ENCODE data around the gene ALPK3.

ALPK3 gene

DNA sequence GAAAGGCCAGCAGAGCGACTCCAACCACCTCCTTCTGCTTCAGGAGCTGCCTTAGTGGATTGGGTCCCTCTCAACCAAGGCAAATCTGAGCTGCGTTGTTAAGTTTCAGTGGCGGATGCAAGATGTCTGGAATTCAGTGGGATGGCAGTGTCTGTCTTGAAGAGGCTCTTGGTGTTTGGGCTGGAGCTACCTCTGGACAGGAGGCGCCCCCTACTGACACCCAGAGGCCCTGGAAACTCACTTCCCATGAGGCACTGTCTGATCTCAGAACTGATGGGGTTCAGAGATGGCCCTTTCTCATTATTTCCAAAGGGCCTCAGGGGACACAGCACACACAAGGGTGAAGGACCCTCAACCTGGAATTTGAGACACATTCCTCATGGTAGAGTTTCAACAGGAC is 61.3 kb downstream of the ALPK3 start:
- Histone ChIP-seq H3K36me3 (ENCODE audit: control insufficient read depth in 1 of 2, insufficient read depth in 2 of 2, low read length in 2 of 2) (no peaks in the 10 kb centered on the region), H3K9me3 (ENCODE audit: control insufficient read depth in 1 of 2, low read length in 2 of 2) (no peaks in the 10 kb centered on the region), H3K9ac (ENCODE audit: low read depth in 1 of 2, low read length in 2 of 2) (no peak overlapping the region), H3K27me3 (ENCODE audit: control insufficient read depth in 1 of 2, insufficient read depth in 2 of 2, low read length in 2 of 2) (no peaks in the 10 kb centered on the region), H3K4me3 (ENCODE audit: low read depth in 1 of 2, low read length in 2 of 2) (no peak overlapping the region), H3K27ac (ENCODE audit: low read depth, low read length) (no peak overlapping the region), H3K4me1 (ENCODE audit: control insufficient read depth in 1 of 2, insufficient read depth in 2 of 2, low read length in 2 of 2) (no peaks in the 10 kb centered on the region)

DNA sequence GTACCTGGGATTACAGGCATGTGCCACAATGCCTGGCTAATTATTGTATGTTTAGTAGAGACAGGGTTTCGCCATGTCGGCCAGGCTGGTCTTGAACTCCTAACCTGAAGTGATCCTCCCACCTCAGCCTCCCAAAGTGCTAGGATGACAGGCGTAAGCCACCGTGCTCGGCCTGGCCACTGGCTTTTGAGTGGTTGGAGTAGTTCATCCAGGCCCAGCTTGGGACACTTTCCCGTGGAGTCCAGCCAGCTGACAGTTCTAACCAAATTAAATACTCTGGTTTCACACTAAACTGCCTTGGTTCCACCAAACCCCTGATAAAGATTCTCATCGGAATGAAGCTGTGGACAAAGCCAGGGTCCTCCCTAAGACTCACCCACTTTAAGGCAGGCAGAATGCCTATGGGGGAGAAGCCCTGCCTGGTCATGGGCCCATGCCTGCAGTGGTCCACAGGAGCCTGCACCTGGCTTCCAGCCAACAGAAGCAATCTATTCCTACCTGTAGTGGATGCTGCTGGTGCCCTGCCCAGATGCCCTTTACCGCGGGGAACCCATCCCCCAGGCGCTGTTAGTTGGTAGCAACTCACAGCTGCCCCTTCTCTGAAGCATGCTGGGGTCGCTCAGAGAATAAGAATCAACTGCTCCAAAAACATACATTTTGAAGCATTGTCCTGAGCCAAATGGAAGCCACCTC is 62.1 kb downstream of the ALPK3 start:
- H3K27me3 ChIP-seq (ENCODE audit: control insufficient read depth in 1 of 2, insufficient read depth in 2 of 2, low read length in 2 of 2), result no peaks in the 10 kb centered on the region
- H3K9me3 ChIP-seq (ENCODE audit: control insufficient read depth in 1 of 2, low read length in 2 of 2), result no peaks in the 10 kb centered on the region
- H3K36me3 ChIP-seq (ENCODE audit: control insufficient read depth in 1 of 2, insufficient read depth in 2 of 2, low read length in 2 of 2), result no peaks in the 10 kb centered on the region
- H3K9ac ChIP-seq (ENCODE audit: low read depth in 1 of 2, low read length in 2 of 2), result no peak overlapping the region
- no peak overlapping the region for H3K27ac ChIP-seq (ENCODE audit: low read depth, low read length)
- H3K4me3 ChIP-seq (ENCODE audit: low read depth in 1 of 2, low read length in 2 of 2), result no peak overlapping the region
- H3K4me1 ChIP-seq (ENCODE audit: control insufficient read depth in 1 of 2, insufficient read depth in 2 of 2, low read length in 2 of 2), result peaks cover 3 to 6% of the 10 kb centered on the region in 2 donors

DNA sequence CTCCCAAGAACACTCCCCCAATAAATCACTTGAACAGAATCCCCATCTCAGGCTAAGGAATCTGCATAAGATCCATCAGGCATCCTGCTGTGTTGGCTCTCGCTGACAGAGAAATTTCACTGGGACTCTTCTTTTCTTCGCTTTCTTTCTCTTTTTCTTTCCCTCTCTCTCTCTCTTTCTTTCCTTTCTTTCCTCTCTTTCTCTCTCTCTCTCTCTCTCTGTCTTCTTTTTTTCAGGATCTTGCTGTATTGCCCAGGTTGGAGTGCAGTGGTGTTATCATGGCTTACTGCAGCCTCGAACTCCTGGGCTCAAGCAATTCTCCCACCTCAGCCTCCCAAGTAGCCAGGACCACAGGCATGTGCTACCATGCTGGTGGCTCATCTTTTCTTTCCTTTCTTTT is 62.9 kb downstream of the ALPK3 start:
- Histone ChIP-seq H3K9me3 (ENCODE audit: control insufficient read depth in 1 of 2, low read length in 2 of 2) (no peaks in the 10 kb centered on the region), H3K9ac (ENCODE audit: low read depth in 1 of 2, low read length in 2 of 2) (no peak overlapping the region), H3K4me3 (ENCODE audit: low read depth in 1 of 2, low read length in 2 of 2) (no peak overlapping the region)

DNA sequence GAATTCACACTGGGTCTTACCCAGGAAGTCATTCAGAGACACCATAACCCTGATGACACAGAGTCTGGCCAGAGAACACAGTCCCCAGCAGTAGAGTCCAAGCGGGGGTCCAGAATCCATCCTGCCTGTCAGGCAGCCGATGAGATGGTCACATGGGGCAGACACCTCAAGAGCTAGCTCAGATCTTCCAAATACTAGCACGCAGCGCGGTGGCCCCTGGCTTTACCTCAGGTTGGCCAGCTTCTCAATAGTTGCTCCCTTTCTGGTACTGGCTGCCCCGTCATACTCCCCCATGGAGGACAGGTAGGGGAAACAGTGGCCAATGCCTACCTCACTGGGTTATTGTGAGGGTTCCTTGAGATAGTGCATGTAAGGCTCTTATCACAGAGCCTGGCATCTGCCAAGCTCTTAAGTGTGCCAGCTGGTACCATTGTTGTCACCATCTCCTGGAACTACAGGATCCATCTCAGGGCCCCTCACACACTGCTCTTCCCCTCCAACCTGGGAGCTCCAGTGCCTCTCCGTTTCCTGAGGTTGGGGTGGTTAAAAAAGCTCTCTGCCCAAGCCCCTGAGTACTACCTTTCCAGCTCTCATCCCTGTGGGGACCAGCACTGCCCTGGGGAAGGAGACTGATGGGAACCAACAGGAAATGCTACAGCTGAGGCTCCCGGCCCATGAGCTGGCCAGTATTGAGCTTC is 63.8 kb downstream of the ALPK3 start:
- peaks cover 4 to 11% of the 10 kb centered on the region in 2 donors for H3K4me1 ChIP-seq (ENCODE audit: control insufficient read depth in 1 of 2, insufficient read depth in 2 of 2, low read length in 2 of 2)
- no peak overlapping the region for H3K27ac ChIP-seq (ENCODE audit: low read depth, low read length)
- H3K9ac ChIP-seq (ENCODE audit: low read depth in 1 of 2, low read length in 2 of 2), result no peak overlapping the region
- H3K9me3 ChIP-seq (ENCODE audit: control insufficient read depth in 1 of 2, low read length in 2 of 2), result no peaks in the 10 kb centered on the region
- H3K27me3 ChIP-seq (ENCODE audit: control insufficient read depth in 1 of 2, insufficient read depth in 2 of 2, low read length in 2 of 2), result no peaks in the 10 kb centered on the region
- H3K4me3 ChIP-seq (ENCODE audit: low read depth in 1 of 2, low read length in 2 of 2), result no peak overlapping the region
- no peaks in the 10 kb centered on the region for H3K36me3 ChIP-seq (ENCODE audit: control insufficient read depth in 1 of 2, insufficient read depth in 2 of 2, low read length in 2 of 2)

More for the DNA sequence above, 62.9 kb downstream of the ALPK3 start:
- Histone ChIP-seq H3K36me3 (ENCODE audit: control insufficient read depth in 1 of 2, insufficient read depth in 2 of 2, low read length in 2 of 2) (no peaks in the 10 kb centered on the region), H3K27me3 (ENCODE audit: control insufficient read depth in 1 of 2, insufficient read depth in 2 of 2, low read length in 2 of 2) (no peaks in the 10 kb centered on the region), H3K4me1 (ENCODE audit: control insufficient read depth in 1 of 2, insufficient read depth in 2 of 2, low read length in 2 of 2) (peaks cover 4 to 11% of the 10 kb centered on the region in 2 donors), H3K27ac (ENCODE audit: low read depth, low read length) (no peak overlapping the region)

DNA sequence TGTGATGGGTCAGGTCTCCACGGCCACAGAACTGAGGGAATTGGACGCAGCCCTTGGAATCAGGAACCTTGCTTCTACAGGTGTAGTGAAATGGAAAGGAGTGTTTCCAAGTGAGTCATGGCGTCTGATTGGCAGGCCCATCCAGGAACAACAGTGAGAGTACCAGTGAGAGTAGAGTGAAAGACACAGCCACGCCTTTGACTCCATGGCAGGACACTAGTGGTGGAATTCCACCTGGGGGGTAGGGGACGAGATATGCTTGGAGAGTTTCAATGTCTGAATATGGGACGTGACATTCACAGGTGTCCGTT is 64.3 kb downstream of the ALPK3 start:
- Histone ChIP-seq H3K27ac (ENCODE audit: low read depth, low read length) (no peak overlapping the region), H3K4me1 (ENCODE audit: control insufficient read depth in 1 of 2, insufficient read depth in 2 of 2, low read length in 2 of 2) (peaks cover 4 to 11% of the 10 kb centered on the region in 2 donors), H3K9me3 (ENCODE audit: control insufficient read depth in 1 of 2, low read length in 2 of 2) (no peaks in the 10 kb centered on the region), H3K27me3 (ENCODE audit: control insufficient read depth in 1 of 2, insufficient read depth in 2 of 2, low read length in 2 of 2) (no peaks in the 10 kb centered on the region), H3K9ac (ENCODE audit: low read depth in 1 of 2, low read length in 2 of 2) (no peak overlapping the region), H3K36me3 (ENCODE audit: control insufficient read depth in 1 of 2, insufficient read depth in 2 of 2, low read length in 2 of 2) (no peaks in the 10 kb centered on the region), H3K4me3 (ENCODE audit: low read depth in 1 of 2, low read length in 2 of 2) (no peak overlapping the region)

DNA sequence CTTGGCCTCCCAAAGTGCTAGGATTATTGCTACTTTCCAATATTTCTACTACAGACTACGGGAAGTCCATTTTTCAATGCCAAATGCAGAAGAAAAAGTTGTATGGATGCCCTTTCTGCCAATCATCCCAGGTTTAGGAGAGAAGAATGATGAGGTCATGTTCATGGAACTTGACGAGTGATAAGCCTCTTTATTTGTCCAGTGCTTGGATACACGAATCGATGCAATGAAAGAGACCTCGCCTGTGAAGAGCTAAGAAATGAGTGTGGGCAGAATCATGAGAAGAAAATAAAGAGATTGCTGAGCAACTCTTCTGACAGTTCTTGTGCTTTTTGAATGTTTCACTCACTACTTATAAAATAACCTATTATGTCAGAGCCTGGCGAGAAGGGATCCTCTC is 66.3 kb downstream of the ALPK3 start:
- no peaks in the 10 kb centered on the region for H3K36me3 ChIP-seq (ENCODE audit: control insufficient read depth in 1 of 2, insufficient read depth in 2 of 2, low read length in 2 of 2)
- H3K27ac ChIP-seq (ENCODE audit: low read depth, low read length), result no peak overlapping the region
- H3K9ac ChIP-seq (ENCODE audit: low read depth in 1 of 2, low read length in 2 of 2), result no peak overlapping the region
- H3K27me3 ChIP-seq (ENCODE audit: control insufficient read depth in 1 of 2, insufficient read depth in 2 of 2, low read length in 2 of 2), result no peaks in the 10 kb centered on the region
- no peaks in the 10 kb centered on the region for H3K9me3 ChIP-seq (ENCODE audit: control insufficient read depth in 1 of 2, low read length in 2 of 2)
- no peak overlapping the region for H3K4me3 ChIP-seq (ENCODE audit: low read depth in 1 of 2, low read length in 2 of 2)
- peaks cover 10 to 11% of the 10 kb centered on the region in 2 donors for H3K4me1 ChIP-seq (ENCODE audit: control insufficient read depth in 1 of 2, insufficient read depth in 2 of 2, low read length in 2 of 2)

DNA sequence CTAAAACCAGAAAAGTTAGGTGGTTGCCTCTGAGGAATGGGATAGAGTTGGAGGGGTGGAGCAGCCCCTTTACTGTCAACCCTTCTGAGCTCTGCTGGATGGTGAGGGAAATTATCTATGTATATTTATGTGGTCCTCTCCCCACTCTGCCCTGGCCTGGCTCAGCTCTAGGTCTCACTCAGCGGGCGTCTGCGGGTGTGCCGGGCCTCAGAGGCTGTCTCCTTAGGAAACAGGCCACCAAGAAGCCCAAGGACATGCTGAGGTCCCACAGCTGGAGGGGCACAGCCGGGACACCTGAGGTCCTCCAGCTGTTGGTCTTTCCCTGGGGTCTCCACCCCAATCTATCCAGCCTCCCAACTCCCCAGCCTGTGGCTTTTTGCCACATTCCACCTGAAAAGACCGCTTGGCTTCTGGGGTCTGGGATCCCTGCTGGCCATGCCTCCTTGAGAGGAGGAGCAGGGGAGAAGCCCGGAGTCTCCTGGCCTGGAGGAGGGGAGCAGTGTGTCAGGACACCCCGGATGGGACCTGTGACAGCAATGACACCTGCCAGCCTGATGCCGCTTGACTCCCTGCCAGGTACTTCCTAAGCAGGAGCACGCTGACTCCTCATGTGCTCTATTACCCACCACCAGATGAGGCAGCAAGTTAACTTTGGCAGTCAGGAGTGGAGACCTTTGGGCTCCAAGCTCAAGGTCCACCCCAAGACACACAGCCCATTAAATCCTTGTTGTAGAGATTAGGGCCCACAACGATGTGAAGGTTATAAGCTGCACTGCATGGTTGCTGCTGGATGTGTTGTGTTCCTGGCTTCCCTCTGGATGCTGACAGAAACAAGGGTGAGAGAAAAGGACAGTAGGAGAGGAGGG is 67.0 kb downstream of the ALPK3 start, which contains the start of gene SLC28A1:
Gene SLC28A1 (plus strand): TSS at position 747 of the 866 bp plus-strand sequence. CDS start 3,099 bp downstream, outside the sequence.
- Histone ChIP-seq H3K9me3 (ENCODE audit: control insufficient read depth in 1 of 2, low read length in 2 of 2) (no peaks in the 10 kb centered on the region), H3K4me3 (ENCODE audit: low read depth in 1 of 2, low read length in 2 of 2) (peak within 1 kb of the TSS in 1 of 2 donors; percentile 50), H3K4me1 (ENCODE audit: control insufficient read depth in 1 of 2, insufficient read depth in 2 of 2, low read length in 2 of 2) (peaks cover 10 to 11% of the 10 kb centered on the region in 2 donors), H3K9ac (ENCODE audit: low read depth in 1 of 2, low read length in 2 of 2) (no peak within 1 kb of the TSS), H3K27me3 (ENCODE audit: control insufficient read depth in 1 of 2, insufficient read depth in 2 of 2, low read length in 2 of 2) (no peaks in the 10 kb centered on the region), H3K27ac (ENCODE audit: low read depth, low read length) (peak within 1 kb of the TSS; percentile 50), H3K36me3 (ENCODE audit: control insufficient read depth in 1 of 2, insufficient read depth in 2 of 2, low read length in 2 of 2) (no peaks in the 10 kb centered on the region)

DNA sequence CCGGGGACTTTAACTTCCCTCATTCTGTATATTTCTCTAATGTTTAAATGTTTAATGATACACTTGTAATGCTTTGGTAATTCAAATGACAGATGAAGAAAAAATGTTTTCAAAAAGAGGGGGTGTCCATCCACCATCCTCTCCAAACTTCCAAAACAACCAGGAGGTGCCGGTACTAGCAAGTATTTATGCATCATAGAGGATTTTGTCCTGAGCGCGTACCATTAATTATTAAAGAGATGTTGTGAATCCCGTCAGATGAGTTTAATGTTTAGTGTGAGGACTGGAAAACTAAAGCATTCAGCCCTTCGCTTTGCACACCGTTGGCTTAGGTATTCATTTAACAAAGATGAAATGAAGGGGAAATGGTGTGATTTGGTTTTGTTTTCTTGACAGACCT is 68.6 kb downstream of the ALPK3 start:
- H3K4me1 ChIP-seq (ENCODE audit: control insufficient read depth in 1 of 2, insufficient read depth in 2 of 2, low read length in 2 of 2), result peaks cover 17 to 18% of the 10 kb centered on the region in 2 donors
- no peak overlapping the region for H3K9ac ChIP-seq (ENCODE audit: low read depth in 1 of 2, low read length in 2 of 2)
- no peak overlapping the region for H3K27ac ChIP-seq (ENCODE audit: low read depth, low read length)
- no peaks in the 10 kb centered on the region for H3K9me3 ChIP-seq (ENCODE audit: control insufficient read depth in 1 of 2, low read length in 2 of 2)
- no peak overlapping the region for H3K4me3 ChIP-seq (ENCODE audit: low read depth in 1 of 2, low read length in 2 of 2)
- no peaks in the 10 kb centered on the region for H3K27me3 ChIP-seq (ENCODE audit: control insufficient read depth in 1 of 2, insufficient read depth in 2 of 2, low read length in 2 of 2)
- no peaks in the 10 kb centered on the region for H3K36me3 ChIP-seq (ENCODE audit: control insufficient read depth in 1 of 2, insufficient read depth in 2 of 2, low read length in 2 of 2)

DNA sequence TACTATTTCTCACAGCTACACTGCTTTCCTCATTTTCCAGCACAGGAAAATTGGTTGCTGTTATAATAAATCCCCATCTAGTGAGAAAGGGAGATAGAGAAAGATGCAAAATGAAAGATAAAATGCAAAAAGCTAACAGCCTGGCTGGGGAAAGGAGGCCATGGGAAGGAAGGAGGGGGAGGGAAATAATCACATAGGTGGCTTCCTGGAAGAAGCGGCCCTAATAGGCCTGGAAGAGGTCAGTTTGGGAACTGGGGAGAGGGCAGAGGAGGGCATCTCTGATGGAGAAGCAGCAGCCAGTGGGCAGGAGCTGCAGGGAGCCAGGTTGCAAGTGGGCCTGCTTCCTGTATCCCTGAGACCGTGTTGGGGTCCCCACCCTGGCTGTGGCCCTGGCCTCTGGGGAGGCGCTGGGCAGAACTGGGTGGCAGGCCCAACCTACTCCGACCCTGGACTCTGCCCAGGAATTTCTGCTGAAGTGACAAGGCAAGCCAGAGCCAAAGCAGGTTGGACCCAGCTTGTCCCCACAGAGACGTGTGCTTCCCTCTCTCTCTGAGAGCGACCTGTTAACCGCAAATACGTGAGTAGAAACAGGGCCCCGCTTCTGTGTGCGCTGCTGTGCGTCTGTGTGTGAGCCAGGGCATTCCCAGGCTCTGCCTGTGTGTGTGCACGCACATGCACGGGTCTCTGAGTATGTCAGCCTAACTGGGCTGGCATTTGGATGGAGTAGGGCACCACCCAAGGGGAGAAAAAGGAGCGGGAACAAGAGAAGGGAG is 69.2 kb downstream of the ALPK3 start:
- Histone ChIP-seq H3K9me3 (ENCODE audit: control insufficient read depth in 1 of 2, low read length in 2 of 2) (no peaks in the 10 kb centered on the region), H3K27ac (ENCODE audit: low read depth, low read length) (peak overlapping the region; percentile 10), H3K4me1 (ENCODE audit: control insufficient read depth in 1 of 2, insufficient read depth in 2 of 2, low read length in 2 of 2) (peaks cover 18 to 22% of the 10 kb centered on the region in 2 donors), H3K27me3 (ENCODE audit: control insufficient read depth in 1 of 2, insufficient read depth in 2 of 2, low read length in 2 of 2) (no peaks in the 10 kb centered on the region), H3K36me3 (ENCODE audit: control insufficient read depth in 1 of 2, insufficient read depth in 2 of 2, low read length in 2 of 2) (no peaks in the 10 kb centered on the region), H3K9ac (ENCODE audit: low read depth in 1 of 2, low read length in 2 of 2) (peak overlapping the region in 1 of 2 donors; percentile 54), H3K4me3 (ENCODE audit: low read depth in 1 of 2, low read length in 2 of 2) (peak overlapping the region; percentile 49 to 51)
